Fibroblast of lung (primary cell): Measurements from ENCODE around the gene CALML4. TPM values are rescaled to one million over a fixed set of nuclear protein-coding genes. Genes with fewer than 3 reads are reported as not detected.

Experiments used
- DNase-seq, 2 donors: peaks; one replicate each; pipeline versions ENCODE4 v3.0.0 to v3.0.0-alpha.2; 2010; ENCODE audit warnings: low read depth in 2 of 2
- H2AFZ ChIP-seq: 2 replicates; pipeline ENCODE4 v1.5.1; 2012; ENCODE audit warnings: low read length, control low read depth, inconsistent platforms
- H3K27ac ChIP-seq: 2 replicates; pipeline ENCODE4 v1.5.1; 2011; ENCODE audit warnings: low read length, control low read depth; ENCODE audit not compliant: insufficient read depth
- H3K27me3 ChIP-seq: 2 replicates; pipeline ENCODE4 v1.5.1; 2011; ENCODE audit warnings: mild to moderate bottlenecking, low read length; ENCODE audit not compliant: control insufficient read depth, insufficient read depth
- H3K36me3 ChIP-seq: 2 replicates; pipeline ENCODE4 v1.5.1; 2011; ENCODE audit warnings: low read length; ENCODE audit not compliant: control insufficient read depth, insufficient read depth
- H3K4me1 ChIP-seq: 2 replicates; pipeline ENCODE4 v1.5.1; 2011; ENCODE audit warnings: low read length; ENCODE audit not compliant: control insufficient read depth, insufficient read depth; ENCODE audit errors: extremely low read depth
- H3K4me2 ChIP-seq: 2 replicates; pipeline ENCODE4 v1.5.1; 2011; ENCODE audit warnings: low read length, control low read depth; ENCODE audit not compliant: insufficient read depth; ENCODE audit errors: extremely low read depth
- H3K4me3 ChIP-seq, 4 experiments: fragments of 200-600 bp in 1 of 4; sonication (generic) in 1 of 4; replicated peaks in 1 of 4; 2 replicates each; pipeline ENCODE4 v1.5.1; 2011 to 2016; ENCODE audit warnings: low read length in 4 of 4, low read depth in 3 of 4, mild to moderate bottlenecking in 3 of 4, control low read depth in 2 of 4, inconsistent platforms in 1 of 4, mixed read lengths in 1 of 4; ENCODE audit not compliant: insufficient read depth in 1 of 4; ENCODE audit errors: control extremely low read depth in 1 of 4
- H3K79me2 ChIP-seq: 2 replicates; pipeline ENCODE4 v1.5.1; 2012; ENCODE audit warnings: mild to moderate bottlenecking, low read length, inconsistent platforms; ENCODE audit not compliant: control insufficient read depth, insufficient read depth
- H3K9ac ChIP-seq: 2 replicates; pipeline ENCODE4 v1.5.1; 2011; ENCODE audit warnings: mild to moderate bottlenecking, low read length, control low read depth; ENCODE audit not compliant: insufficient read depth
- H3K9me3 ChIP-seq: 2 replicates; pipeline ENCODE4 v1.5.1; 2012; ENCODE audit warnings: low read depth, low read length; ENCODE audit not compliant: control insufficient read depth, insufficient read depth
- H4K20me1 ChIP-seq: 2 replicates; pipeline ENCODE4 v1.5.1; 2011; ENCODE audit warnings: low read length; ENCODE audit not compliant: control insufficient read depth, insufficient read depth; ENCODE audit errors: extremely low read depth
- EZH2 ChIP-seq: IDR thresholded peaks from 2 replicates; pipeline ENCODE4 v1.5.1; 2012; ENCODE audit warnings: low read length, control low read depth, mild to moderate bottlenecking; ENCODE audit errors: missing control alignments
- polyA plus RNA-seq, 2 donors: library from polyadenylated mRNA; depleted of rRNA in 1 of 2; stranded (reverse) in 1 of 2; unstranded in 1 of 2; fragments of >200 nt; gene quantifications; 2 replicates each; pipeline ENCODE4 v1.2.1, GENCODE V29; 2011 to 2012; ENCODE audit warnings: missing spikeins in 1 of 2
- total RNA-seq: library from RNA; depleted of rRNA; stranded (reverse); fragments of >200 nt; gene quantifications from 2 replicates; pipeline ENCODE4 v1.2.1, GENCODE V29; 2014
- TF ChIP-seq, protein P1 (sequence below), 2 donors: IDR thresholded peaks in 1 of 2; conservative IDR thresholded peaks in 1 of 2; 1 replicate in 1 of 2; 2 replicates in 1 of 2; pipeline ENCODE4 v1.5.1; 2011 to 2012; ENCODE audit warnings: low read length in 2 of 2, control low read depth in 1 of 2, inconsistent platforms in 1 of 2, low read depth in 1 of 2, mild to moderate bottlenecking in 1 of 2

CALML4 gene
- total and polyA plus RNA-seq, 2 donors (not counting 1 experiment from before 2014, with no cell fraction given): 1.8 to 2.0 TPM

DNA sequence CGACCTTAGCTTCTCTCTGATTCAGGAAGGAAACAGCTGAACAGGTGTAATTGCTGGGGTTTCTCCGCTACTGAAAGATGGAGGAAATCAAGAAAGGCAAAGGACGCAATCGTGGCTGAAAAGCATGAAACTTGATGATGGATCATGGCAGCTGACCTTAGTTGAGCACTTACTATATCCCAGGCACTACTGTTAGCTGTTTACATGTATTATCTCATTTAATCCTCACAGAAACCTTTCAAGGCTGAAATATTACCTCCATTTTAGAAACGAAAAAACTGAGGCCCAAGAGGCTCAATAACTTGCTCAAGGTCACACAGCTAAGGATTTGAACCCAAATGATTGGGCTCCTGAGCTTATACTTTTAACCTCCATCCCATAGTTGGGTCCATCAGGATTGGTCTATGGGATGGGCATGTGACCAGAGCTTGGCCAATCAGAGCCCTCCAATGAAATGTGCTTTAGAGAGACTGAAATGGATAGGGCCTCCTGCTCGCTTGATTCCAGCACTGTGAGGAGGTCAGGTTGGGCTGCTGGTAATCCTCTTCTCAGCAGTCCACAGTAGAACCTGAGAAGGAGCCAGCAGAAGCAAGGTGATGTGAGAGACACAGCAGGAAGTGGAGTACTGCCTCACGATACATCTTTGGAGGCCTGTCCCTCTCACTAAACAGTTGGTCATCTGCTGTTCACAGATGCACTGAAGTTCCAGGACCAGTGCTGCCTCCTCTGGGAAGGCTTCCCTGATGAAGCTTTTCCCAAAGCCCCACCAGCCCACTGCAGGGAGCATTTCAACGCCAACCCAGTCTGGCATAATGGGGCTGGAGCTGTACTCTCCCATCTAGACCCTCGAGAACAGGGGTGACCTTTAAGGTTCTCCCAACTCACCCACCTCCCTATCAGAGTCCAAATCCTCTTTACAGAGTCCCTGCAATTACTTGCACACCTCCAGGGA lies 14.0 kb upstream of the CALML4 start:
- Histone ChIP-seq H3K36me3 (peaks cover 1% of the 10 kb centered on the region), H3K27me3 (no peaks in the 10 kb centered on the region), H3K4me3 (no peak overlapping the region), H3K79me2 (peaks cover 15% of the 10 kb centered on the region), H3K9me3 (no peaks in the 10 kb centered on the region), H2AFZ (no peak overlapping the region), H3K4me2 (no peak overlapping the region), H3K9ac (no peak overlapping the region), H3K27ac (no peak overlapping the region), H3K4me1 (no peaks in the 10 kb centered on the region), H4K20me1 (peaks cover 1% of the 10 kb centered on the region)
- TF ChIP-seq EZH2: no peak
- TF ChIP-seq, protein P1, sequence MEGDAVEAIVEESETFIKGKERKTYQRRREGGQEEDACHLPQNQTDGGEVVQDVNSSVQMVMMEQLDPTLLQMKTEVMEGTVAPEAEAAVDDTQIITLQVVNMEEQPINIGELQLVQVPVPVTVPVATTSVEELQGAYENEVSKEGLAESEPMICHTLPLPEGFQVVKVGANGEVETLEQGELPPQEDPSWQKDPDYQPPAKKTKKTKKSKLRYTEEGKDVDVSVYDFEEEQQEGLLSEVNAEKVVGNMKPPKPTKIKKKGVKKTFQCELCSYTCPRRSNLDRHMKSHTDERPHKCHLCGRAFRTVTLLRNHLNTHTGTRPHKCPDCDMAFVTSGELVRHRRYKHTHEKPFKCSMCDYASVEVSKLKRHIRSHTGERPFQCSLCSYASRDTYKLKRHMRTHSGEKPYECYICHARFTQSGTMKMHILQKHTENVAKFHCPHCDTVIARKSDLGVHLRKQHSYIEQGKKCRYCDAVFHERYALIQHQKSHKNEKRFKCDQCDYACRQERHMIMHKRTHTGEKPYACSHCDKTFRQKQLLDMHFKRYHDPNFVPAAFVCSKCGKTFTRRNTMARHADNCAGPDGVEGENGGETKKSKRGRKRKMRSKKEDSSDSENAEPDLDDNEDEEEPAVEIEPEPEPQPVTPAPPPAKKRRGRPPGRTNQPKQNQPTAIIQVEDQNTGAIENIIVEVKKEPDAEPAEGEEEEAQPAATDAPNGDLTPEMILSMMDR (conservative IDR thresholded peaks at IDR 0.05 in 1 of 2, IDR thresholded peaks at IDR 0.05 in 1 of 2; ENCODE audit: low read depth in 1 of 2, low read length in 2 of 2): no peak
- no peak for DNase-seq

- H3K27me3 ChIP-seq: no peaks in the 10 kb centered on the region
- peaks cover 2% of the 10 kb centered on the region for H3K36me3 ChIP-seq
- H3K9me3 ChIP-seq: no peaks in the 10 kb centered on the region
- H3K4me3 ChIP-seq: no peak overlapping the region
- no peak overlapping the region for H2AFZ ChIP-seq
- no peak overlapping the region for H3K9ac ChIP-seq
- no peak overlapping the region for H3K27ac ChIP-seq
- DNase-seq: no peak
- TF ChIP-seq EZH2: no peak
- TF ChIP-seq, protein P1 (conservative IDR thresholded peaks at IDR 0.05 in 1 of 2, IDR thresholded peaks at IDR 0.05 in 1 of 2; ENCODE audit: low read depth in 1 of 2, low read length in 2 of 2): no peak
- H3K4me1 ChIP-seq: no peaks in the 10 kb centered on the region
- peaks cover 1% of the 10 kb centered on the region for H4K20me1 ChIP-seq
- H3K4me2 ChIP-seq: no peak overlapping the region
- H3K79me2 ChIP-seq: peaks cover 11% of the 10 kb centered on the region
Measured at GRCh38 chr15:68218331-68218730, 13.2 kb upstream of the CALML4 start.

DNA sequence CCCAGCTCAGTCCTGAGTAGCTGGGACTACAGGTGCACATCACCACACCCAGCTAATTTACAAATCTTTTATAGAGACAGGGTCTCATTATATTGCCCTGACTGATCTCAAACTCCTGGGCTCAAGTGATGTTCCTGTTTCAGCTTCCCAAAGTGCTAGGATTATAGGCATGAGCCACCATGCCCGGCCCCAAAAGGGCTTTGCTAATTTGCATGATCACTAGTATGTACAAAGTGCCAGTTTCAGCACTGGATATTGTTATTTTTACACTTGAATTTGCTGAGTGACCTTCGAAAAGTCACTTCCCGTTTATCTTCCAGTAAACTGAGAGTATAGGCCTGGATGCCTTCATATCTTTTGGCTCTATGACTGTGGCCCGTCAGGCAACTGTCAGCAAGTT lies 12.2 kb upstream of the CALML4 start:
- Histone ChIP-seq H2AFZ (no peak overlapping the region), H3K4me2 (no peak overlapping the region), H3K4me3 (no peak overlapping the region), H4K20me1 (peaks cover 1% of the 10 kb centered on the region), H3K4me1 (no peaks in the 10 kb centered on the region), H3K9me3 (no peaks in the 10 kb centered on the region), H3K27ac (no peak overlapping the region), H3K36me3 (peaks cover 2% of the 10 kb centered on the region), H3K9ac (no peak overlapping the region), H3K79me2 (peaks cover 7% of the 10 kb centered on the region), H3K27me3 (no peaks in the 10 kb centered on the region)
- no peak for TF ChIP-seq EZH2
- TF ChIP-seq, protein P1 (conservative IDR thresholded peaks at IDR 0.05 in 1 of 2, IDR thresholded peaks at IDR 0.05 in 1 of 2; ENCODE audit: low read depth in 1 of 2, low read length in 2 of 2): no peak
- no peak for DNase-seq
